D721Med (cell line): Measurements from ENCODE around the gene PIH1D1.

Experiments
- DNase-seq: peaks from one replicate; pipeline ENCODE4 v3.0.0; 2011; ENCODE audit warnings: low spot score; ENCODE audit not compliant: insufficient read length
- FAIRE-seq: peaks from 2 replicates; lab custom pipeline; 2011; peaks lifted over from hg19 to GRCh38; lab: Jason Lieb, UNC
- TF ChIP-seq, protein P1 (sequence below): IDR thresholded peaks from 2 replicates; pipeline ENCODE4 v1.5.1; 2012; ENCODE audit warnings: mild to moderate bottlenecking, control low read depth; ENCODE audit not compliant: insufficient read depth; ENCODE audit errors: missing control alignments

The PIH1D1 gene

DNA sequence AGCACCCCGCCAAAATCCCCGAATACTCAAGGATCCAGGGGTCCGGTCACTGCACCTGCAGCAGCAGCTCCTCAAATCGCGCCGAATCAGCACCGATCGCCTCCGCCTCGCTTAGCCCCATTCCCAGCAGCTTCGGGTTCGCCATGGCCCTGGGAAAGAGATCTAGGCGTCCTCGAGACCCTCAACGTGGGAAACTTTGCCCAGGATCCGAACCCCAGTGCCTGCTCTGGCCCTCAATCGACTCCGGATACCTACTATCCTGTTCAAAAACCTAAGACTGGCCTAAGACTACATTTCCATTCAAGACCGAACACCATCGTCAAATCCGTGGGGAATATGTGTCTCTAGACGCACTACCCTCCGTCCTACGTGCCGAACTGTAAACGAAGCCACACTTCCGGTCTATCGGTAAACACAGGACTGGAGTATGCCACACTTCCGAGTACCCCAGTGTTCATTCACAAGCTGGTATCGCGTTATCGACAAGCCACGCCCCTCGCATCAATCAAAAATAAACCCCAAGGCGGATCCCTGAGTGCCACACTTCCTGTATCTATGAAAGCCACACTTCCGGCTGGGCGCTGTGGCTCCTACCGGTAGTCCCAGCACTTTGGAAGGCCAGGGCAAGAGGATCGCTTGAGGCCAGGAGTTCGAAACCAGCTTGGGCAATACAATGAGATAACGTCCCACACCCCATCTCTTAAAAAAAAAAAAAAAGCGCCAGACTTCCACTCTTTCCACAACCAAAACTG, at the start of gene PIH1D1:
TSS of gene PIH1D1 (minus strand) at position 385 of the 752 bp plus-strand sequence. CDS start at position 145, 240 bp downstream.
- DNase-seq (peak; percentile 83), FAIRE-seq (peak; percentile 32)
- TF ChIP-seq, protein P1, sequence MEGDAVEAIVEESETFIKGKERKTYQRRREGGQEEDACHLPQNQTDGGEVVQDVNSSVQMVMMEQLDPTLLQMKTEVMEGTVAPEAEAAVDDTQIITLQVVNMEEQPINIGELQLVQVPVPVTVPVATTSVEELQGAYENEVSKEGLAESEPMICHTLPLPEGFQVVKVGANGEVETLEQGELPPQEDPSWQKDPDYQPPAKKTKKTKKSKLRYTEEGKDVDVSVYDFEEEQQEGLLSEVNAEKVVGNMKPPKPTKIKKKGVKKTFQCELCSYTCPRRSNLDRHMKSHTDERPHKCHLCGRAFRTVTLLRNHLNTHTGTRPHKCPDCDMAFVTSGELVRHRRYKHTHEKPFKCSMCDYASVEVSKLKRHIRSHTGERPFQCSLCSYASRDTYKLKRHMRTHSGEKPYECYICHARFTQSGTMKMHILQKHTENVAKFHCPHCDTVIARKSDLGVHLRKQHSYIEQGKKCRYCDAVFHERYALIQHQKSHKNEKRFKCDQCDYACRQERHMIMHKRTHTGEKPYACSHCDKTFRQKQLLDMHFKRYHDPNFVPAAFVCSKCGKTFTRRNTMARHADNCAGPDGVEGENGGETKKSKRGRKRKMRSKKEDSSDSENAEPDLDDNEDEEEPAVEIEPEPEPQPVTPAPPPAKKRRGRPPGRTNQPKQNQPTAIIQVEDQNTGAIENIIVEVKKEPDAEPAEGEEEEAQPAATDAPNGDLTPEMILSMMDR = no peak

DNA sequence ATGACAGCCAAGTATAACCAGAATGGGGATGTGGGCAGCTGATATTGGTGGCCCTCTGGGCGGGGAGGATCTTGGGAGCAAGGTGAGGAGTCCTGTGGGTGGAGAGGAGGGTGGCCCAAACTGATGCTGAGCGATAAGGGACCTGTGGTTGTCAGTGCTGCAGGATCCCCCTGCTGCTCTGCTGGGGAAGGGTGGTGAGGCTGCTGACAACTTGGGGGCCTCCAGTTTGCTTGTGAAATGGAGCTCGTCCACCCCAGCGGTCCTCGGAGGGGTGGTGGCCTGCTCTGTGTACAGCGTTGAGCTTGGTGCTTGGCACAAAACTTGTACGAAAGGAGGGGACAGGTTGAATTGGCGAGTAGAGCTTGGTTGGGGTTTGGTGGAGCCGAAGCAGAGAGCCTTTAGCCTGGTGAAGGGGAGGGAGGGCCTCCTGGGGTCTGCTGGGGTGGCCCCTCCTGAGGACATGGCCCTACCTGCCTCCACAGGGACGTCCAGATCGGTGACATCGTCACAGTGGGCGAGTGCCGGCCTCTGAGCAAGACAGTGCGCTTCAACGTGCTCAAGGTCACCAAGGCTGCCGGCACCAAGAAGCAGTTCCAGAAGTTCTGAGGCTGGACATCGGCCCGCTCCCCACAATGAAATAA, 47.5 kb upstream of the PIH1D1 start:
- DNase-seq = no peak
- TF ChIP-seq, protein P1 = no peak
- no peak for FAIRE-seq

DNA sequence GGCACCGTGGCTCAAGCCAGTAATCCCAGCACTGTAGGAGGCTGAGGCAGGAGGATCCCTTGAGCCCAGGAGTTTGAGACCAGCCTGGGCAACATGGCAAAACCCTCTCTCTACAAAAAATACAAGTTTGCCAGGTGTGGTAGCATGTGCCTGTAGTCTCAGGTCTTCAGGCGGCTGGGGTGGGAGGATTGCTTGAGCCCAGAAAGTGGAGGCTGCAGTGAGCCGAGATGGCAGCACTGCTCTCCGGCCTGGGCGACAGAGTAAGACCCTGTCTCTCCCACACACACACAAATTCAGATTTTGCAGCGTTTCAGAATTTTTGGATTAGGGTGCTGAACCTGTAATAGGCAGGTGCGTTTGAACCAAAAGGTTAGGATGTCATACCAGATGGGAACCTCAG, 46.9 kb upstream of the PIH1D1 start:
- TF ChIP-seq, protein P1 = no peak
- FAIRE-seq = no peak

DNA sequence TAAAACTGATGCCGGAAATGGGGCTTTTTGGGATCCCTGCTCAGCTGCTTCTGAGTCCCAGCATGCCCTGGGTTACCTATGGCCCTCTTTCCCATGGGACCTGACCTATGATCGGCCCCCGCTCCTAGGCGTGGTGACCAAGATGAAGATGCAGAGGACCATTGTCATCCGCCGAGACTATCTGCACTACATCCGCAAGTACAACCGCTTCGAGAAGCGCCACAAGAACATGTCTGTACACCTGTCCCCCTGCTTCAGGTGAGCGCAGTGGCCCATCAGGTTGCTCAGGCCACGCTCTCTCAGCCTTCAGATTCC, 46.1 kb upstream of the PIH1D1 start:
- TF ChIP-seq, protein P1 = no peak
- DNase-seq (no peak), FAIRE-seq (no peak)

More for the DNA sequence above, 46.9 kb upstream of the PIH1D1 start:
- DNase-seq = no peak

DNA sequence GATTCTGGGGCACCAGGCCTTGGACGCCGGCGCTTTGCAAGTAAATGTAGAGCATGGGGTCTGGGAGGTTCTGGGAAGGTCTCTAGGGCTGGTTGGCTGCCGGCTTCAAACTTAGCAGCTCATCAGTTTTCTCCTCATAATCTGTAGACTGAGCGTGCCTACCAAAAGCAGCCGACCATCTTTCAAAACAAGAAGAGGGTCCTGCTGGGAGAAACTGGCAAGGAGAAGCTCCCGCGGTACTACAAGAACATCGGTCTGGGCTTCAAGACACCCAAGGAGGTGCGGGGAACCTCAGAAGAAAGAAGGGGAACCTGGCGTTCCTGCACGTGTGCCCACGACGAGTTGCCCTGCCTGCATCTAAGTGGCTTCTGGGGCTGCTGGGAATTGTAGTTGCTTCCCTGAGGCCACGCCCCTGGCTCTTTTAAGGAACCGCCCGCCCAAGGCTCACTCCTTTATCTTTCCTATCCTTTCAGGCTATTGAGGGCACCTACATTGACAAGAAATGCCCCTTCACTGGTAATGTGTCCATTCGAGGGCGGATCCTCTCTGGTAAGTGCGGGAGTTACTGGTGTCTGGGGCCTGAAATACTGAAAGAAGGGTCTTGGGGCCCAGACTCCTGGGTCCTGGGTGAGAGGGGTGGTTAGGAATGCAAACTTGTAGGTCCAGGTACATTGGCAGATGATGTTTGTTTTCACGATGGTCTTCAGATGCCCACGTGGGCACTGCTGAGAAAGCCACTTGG, 45.6 kb upstream of the PIH1D1 start:
- DNase-seq (no peak), FAIRE-seq (no peak)
- TF ChIP-seq, protein P1 = no peak

DNA sequence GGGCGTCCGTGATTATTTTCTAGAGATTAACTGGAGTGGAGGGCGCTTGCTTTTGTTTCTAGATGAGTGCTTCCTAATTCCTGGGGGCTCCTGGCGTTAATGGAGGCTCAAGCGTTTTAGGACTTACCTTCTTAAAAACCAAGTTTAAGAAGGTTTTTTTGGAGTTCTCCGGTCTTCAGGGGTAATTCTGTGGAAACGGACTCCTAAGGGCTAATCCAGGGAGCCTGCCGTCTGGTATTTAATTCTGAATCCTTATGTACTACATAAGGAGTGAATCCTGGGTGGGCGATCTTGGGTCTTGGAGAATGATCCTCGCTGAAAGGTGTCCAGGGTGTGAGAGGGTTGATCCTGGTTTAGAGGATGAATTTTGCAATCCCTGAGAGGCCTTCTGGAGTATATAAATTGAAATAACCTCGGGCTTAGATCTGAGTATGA, 45.0 kb upstream of the PIH1D1 start:
- no peak for DNase-seq
- TF ChIP-seq, protein P1 = no peak

More for the DNA sequence above, 45.0 kb upstream of the PIH1D1 start:
- no peak for FAIRE-seq
